Lower lobe of right lung (tissue), 2 donors: Measurements from ENCODE around the gene FAM53B. TPM values are rescaled to one million over a fixed set of nuclear protein-coding genes. Genes with fewer than 3 reads are reported as not detected.

Experiments used
- ATAC-seq, 2 donors: fragments of 200-7000 bp; cut with Tn5 transposase; one replicate each; pipeline ENCODE4 v1.9.1; 2020 to 2022; ENCODE audit warnings: mild to moderate bottlenecking in 2 of 2, moderate library complexity in 2 of 2
- DNase-seq: peaks from one replicate; pipeline ENCODE4 v3.0.0-alpha.2; 2020
- H3K27ac ChIP-seq: fragments of 200-600 bp; one replicate; pipeline ENCODE4 v1.8.0; 2022
- H3K27me3 ChIP-seq: fragments of 200-600 bp; one replicate; pipeline ENCODE4 v1.8.0; 2022; ENCODE audit warnings: low read depth
- H3K36me3 ChIP-seq: fragments of 200-600 bp; one replicate; pipeline ENCODE4 v1.8.0; 2022; ENCODE audit warnings: mild to moderate bottlenecking
- H3K4me1 ChIP-seq: fragments of 200-600 bp; one replicate; pipeline ENCODE4 v1.8.0; 2022
- H3K4me3 ChIP-seq: fragments of 200-600 bp; one replicate; pipeline ENCODE4 v1.8.0; 2022; ENCODE audit warnings: mild to moderate bottlenecking
- H3K9me3 ChIP-seq: fragments of 200-600 bp; one replicate; pipeline ENCODE4 v1.8.0; 2022
- intact Hi-C: fragments of 100-400 bp; cut with DNase I; formaldehyde crosslinking; loops from one replicate; pipeline ENCODE4 v1.11.0; 2022
- total RNA-seq: library from RNA; stranded (reverse); fragmentation: NEBNext Ultra II Directional; extraction: Animal tissue kit (Norgen Biotek cat#: 25700); gene quantifications from one replicate; pipeline ENCODE4 v1.2.1, GENCODE V29; 2021
- TF ChIP-seq, protein P1 (sequence below): fragments of 200-600 bp; IDR thresholded peaks from one replicate; pipeline ENCODE4 v1.8.0; 2022; ENCODE audit warnings: antibody characterized with exemption, mild to moderate bottlenecking
- donor health status: DM: no; HTN: yes; CAD: no; lungs with severe emphysema.

The FAM53B gene
- total RNA-seq, 1 donor from 2014 or later = 40.7 TPM

DNA sequence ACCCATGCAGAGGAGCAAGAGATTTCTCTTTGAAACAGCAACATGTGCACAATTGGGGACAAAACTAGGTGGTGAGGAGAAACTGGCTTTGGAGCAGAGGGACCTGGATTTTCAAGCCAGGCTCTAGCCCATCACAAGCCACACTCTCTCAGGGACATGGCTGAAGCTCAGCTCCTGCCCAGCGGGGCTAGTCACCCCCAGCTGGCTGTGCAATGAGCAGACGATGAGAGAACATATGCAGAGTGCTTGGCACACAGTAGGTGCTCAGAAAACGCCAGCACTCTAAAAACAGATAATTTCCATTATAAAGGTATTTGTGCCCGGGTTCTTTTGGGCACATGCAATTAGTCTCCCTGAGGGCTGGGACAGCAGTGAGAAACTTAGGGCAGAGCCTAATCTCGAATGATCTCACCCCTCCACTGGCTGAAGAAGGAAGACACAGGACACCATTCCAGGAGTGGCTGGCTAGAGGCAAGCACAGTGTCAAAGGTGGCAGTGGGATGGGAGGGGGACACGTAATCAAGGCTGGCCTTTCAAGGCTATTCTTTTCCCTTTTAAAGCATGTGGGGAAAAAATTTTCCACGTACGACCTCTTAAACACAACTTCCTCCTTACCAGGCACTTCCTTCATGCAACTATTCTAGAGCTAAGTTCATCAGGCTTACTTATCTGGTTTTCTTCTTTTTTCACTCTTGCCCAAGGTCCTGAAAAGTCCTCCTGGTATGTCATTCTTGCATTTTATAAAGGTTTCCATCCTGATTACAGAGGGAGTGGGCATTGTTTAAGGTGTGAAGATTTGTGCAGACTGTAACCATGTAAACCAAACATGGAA is 15.1 kb downstream of the FAM53B start:
- peak; percentile 45 to 48 for ATAC-seq
- intact Hi-C loops = no loop called here
- TF ChIP-seq, protein P1, sequence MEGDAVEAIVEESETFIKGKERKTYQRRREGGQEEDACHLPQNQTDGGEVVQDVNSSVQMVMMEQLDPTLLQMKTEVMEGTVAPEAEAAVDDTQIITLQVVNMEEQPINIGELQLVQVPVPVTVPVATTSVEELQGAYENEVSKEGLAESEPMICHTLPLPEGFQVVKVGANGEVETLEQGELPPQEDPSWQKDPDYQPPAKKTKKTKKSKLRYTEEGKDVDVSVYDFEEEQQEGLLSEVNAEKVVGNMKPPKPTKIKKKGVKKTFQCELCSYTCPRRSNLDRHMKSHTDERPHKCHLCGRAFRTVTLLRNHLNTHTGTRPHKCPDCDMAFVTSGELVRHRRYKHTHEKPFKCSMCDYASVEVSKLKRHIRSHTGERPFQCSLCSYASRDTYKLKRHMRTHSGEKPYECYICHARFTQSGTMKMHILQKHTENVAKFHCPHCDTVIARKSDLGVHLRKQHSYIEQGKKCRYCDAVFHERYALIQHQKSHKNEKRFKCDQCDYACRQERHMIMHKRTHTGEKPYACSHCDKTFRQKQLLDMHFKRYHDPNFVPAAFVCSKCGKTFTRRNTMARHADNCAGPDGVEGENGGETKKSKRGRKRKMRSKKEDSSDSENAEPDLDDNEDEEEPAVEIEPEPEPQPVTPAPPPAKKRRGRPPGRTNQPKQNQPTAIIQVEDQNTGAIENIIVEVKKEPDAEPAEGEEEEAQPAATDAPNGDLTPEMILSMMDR = no peak

DNA sequence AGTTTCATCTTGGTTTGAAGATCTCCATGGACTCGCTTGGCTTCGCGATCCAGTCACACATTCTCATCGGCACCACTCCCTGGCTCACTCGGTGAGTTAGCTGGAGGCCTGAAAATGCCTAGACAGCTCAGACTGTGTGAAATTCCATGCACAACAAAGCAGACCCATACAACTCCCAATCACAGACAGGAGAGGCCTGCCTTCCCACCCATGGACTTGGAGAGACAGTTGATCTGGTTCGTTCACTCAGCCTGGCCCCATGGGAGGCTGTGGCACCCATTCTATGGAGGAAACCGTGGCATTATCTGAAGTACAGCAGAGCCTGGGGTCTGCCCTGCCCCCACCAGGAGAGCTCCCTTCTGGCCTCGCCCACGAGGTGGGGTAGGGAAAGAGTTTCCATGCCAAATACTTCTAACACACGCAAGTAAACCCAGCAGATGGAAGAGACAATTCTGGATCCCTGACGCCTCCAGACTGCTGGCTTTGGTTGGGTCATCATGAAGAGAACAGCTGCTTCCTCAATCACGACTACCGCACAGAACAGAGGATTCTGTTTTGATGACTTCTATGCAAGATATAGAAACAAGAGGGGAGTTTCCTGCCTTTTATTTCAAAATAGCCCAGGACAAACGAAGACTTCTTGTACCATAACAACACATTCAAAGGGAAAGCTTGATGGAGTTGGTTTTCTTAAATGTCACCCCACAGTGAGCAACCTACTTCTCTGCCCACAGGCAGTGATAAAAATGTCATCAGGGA is 15.9 kb downstream of the FAM53B start:
- H3K27me3 ChIP-seq = no peaks in the 10 kb centered on the region
- peaks cover 97% of the 10 kb centered on the region for H3K4me1 ChIP-seq
- intact Hi-C loops = no loop called here
- no peak overlapping the region for H3K4me3 ChIP-seq
- no peaks in the 10 kb centered on the region for H3K36me3 ChIP-seq
- DNase-seq = no peak
- H3K27ac ChIP-seq = peak overlapping the region; percentile 82
- no peaks in the 10 kb centered on the region for H3K9me3 ChIP-seq
- TF ChIP-seq, protein P1 = no peak
- ATAC-seq = peak; percentile 61 to 77

More for the DNA sequence above, 15.1 kb downstream of the FAM53B start:
- Histone ChIP-seq H3K36me3 (no peaks in the 10 kb centered on the region), H3K4me1 (peaks cover 97% of the 10 kb centered on the region), H3K27ac (peak overlapping the region; percentile 82), H3K9me3 (no peaks in the 10 kb centered on the region), H3K4me3 (no peak overlapping the region), H3K27me3 (no peaks in the 10 kb centered on the region)
- no peak for DNase-seq

GRCh38 chr10:124727361-124727960 is 16.7 kb downstream of the FAM53B start:
- ATAC-seq (no peak), DNase-seq (no peak)
- H3K4me1 ChIP-seq = peaks cover 97% of the 10 kb centered on the region

GRCh38 chr10:124725791-124726190 is 18.4 kb downstream of the FAM53B start:
- no peak for DNase-seq

More at GRCh38 chr10:124727361-124727960, 16.7 kb downstream of the FAM53B start:
- Histone ChIP-seq H3K36me3 (no peaks in the 10 kb centered on the region), H3K27me3 (no peaks in the 10 kb centered on the region), H3K9me3 (no peaks in the 10 kb centered on the region), H3K4me3 (no peak overlapping the region), H3K27ac (peak overlapping the region; percentile 82)
- TF ChIP-seq, protein P1 = no peak
- intact Hi-C loops = no loop called here

DNA sequence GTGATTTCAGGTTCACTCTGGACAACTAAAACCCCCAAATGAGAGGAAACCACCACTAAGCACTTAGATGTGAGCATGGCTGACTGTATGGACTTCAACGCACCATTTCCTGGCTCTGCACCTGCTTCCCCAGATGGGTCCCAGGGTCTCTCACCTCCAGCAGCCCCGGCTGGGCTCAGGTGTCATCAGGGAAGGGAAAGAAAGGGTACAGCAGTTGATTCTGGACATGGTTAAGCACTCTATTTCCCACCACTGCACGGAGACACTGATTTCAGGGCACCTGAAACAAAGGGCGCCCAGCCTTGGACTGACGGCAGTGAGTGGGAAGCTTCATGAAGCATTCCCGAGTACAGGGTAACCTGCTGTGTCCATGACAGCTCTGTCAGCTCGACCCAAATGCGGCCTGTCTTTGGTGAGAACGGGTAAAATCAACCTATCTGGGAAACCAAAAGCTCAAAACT is 19.0 kb downstream of the FAM53B start:
- H3K9me3 ChIP-seq = no peaks in the 10 kb centered on the region
- H3K36me3 ChIP-seq = no peaks in the 10 kb centered on the region
- DNase-seq (no peak), ATAC-seq (no peak)
- H3K27me3 ChIP-seq = no peaks in the 10 kb centered on the region
- peak overlapping the region; percentile 1 for H3K27ac ChIP-seq
- intact Hi-C loops = no loop called here
- H3K4me1 ChIP-seq = peaks cover 100% of the 10 kb centered on the region
- no peak overlapping the region for H3K4me3 ChIP-seq
- TF ChIP-seq, protein P1 = no peak

More at GRCh38 chr10:124725791-124726190, 18.4 kb downstream of the FAM53B start:
- Histone ChIP-seq H3K4me3 (no peak overlapping the region), H3K27ac (no peak overlapping the region), H3K36me3 (no peaks in the 10 kb centered on the region), H3K4me1 (peaks cover 99% of the 10 kb centered on the region), H3K9me3 (no peaks in the 10 kb centered on the region), H3K27me3 (no peaks in the 10 kb centered on the region)
- TF ChIP-seq, protein P1 = no peak
- intact Hi-C loops = no loop called here
- no peak for ATAC-seq
